Activated naive CD8-positive, alpha-beta T cell treated with anti-CD3 and anti-CD28 coated beads, Interleukin-2, amount 10 ng/mL, durations not matched to agents 7 days and 5 days (primary cell): ENCODE data around the gene IGSF8. TPM values are rescaled to one million over a fixed set of nuclear protein-coding genes. Genes with fewer than 3 reads are reported as not detected.

Experiments used
- ATAC-seq: fragments of 150-1000 bp; cut with Tn5 transposase; one replicate; pipeline ENCODE4 v1.10.0; 2021; ENCODE audit warnings: low read depth, moderate library complexity
- POLR2A ChIA-PET: fragments of 350-600 bp; sonication (Branson Sonifier 250); formaldehyde crosslinking; loops from one replicate; lab custom pipeline; 2021; ENCODE audit warnings: antibody characterized with exemption; lab: Charles Lee
- DNase-seq: peaks from one replicate; pipeline ENCODE4 v3.0.0; 2021
- H3K27ac Mint-ChIP-seq: one replicate; pipeline ENCODE4 v1.8.0; 2022; ENCODE audit warnings: mild to moderate bottlenecking, mixed read lengths
- H3K27me3 Mint-ChIP-seq: one replicate; pipeline ENCODE4 v1.8.0; 2022; ENCODE audit warnings: mild to moderate bottlenecking, moderate library complexity, mixed read lengths
- H3K36me3 Mint-ChIP-seq: one replicate; pipeline ENCODE4 v1.8.0; 2021; ENCODE audit warnings: mild to moderate bottlenecking, mixed read lengths
- H3K4me1 Mint-ChIP-seq: one replicate; pipeline ENCODE4 v1.8.0; 2021; ENCODE audit warnings: mixed read lengths
- H3K4me3 Mint-ChIP-seq: one replicate; pipeline ENCODE4 v1.8.0; 2022; ENCODE audit warnings: mild to moderate bottlenecking, moderate library complexity, mixed read lengths
- H3K9me3 Mint-ChIP-seq: one replicate; pipeline ENCODE4 v1.8.0; 2021; ENCODE audit warnings: mixed read lengths
- total RNA-seq, 2 experiments: library from RNA; stranded (reverse); gene quantifications; one replicate each; pipeline ENCODE4 v1.2.3, GENCODE V29; 2021

The IGSF8 gene
- total RNA-seq, 2 experiments from 2014 or later = 39.8 to 44.6 TPM

DNA sequence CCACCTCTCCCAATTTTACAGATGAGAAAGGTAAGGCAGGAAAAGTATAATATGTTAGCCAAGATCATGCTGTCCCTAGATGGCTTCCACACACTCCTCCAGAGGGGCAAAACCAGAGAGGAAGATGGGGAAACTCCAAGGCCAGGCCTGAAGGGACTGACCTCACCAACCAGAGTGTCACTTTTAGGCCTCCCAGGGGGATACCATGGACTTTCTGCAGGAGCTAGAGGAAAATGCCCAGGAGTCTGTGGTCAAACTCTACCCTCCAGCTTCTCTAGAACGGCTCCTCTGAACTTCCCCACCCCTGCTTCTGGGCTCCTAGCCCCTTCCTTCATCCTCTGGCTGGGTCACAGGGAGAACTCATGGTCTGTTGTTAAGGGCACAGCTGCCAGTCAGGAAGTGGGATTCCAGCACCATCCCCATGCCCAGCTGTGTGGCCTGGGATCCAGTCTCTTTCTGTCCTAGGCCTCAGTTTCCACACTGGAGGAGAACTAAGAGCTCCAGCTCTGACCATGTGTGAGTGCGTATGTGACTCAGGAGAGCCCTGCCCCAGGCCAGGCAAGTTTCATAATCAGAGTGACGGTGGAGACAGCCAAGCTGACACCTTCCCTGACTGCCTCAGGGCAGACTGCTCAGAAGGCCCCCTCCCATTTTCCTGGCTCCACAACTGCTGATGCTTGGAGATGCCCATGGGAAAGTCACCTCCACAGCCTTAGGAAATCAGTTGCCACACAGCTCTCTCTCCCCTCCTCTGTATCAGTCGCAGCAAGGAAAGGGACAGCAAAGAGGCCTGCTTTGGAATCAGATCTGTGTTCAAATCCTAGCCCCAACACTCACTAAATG, 1.9 kb downstream of the IGSF8 start:
- Mint-ChIP-seq H3K27ac (peak overlapping the region; percentile 91), H3K36me3 (peaks cover 2% of the 10 kb centered on the region), H3K4me3 (peak overlapping the region; percentile 92), H3K9me3 (no peaks in the 10 kb centered on the region), H3K27me3 (no peaks in the 10 kb centered on the region), H3K4me1 (peaks cover 38% of the 10 kb centered on the region)
- DNase-seq (no peak), ATAC-seq (no peak)
- POLR2A ChIA-PET = interaction anchor here (1.1 to 1.2 kb wide), 2 partner anchors 173 to 188 kb away, joined by 4 read pairs; partner anchors contain the start of gene PEX19

DNA sequence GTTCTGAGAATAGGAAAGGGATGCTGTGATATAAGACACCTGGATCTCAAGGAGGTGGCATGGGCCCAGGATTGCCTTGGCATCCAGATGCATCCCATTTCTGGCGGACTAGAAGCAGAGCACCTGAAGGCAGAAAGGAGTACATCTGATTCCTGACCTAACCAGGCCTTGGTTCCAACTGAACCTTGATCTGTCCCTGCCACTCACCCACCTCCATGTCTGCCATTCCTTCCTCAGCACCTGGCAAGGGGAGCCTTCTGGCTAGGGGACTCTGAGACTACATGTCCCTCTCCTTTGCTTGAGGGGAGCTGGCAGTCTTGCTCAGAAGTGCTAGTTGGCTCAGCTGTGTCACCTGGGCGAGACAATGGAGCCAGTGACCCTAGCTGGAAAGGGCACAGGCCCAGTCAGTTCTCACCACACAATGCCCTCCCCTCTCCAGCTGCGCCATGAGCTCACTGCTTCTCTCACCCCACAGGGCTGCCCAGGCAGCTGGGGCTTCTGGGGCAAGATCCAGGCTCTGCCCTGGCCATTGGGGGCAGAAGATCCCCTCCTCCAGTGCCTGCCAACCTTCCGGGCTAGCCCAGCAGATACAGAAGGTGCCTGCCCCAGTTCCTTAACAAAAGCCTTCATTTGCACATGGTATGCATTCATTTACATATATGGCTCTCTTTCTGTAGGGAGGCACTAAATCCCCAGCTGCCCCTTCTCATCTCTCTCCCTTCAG, 2.9 kb downstream of the IGSF8 start:
- DNase-seq (no peak), ATAC-seq (no peak)
- POLR2A ChIA-PET = interaction anchor here (1.2 kb wide), 1 partner anchor 172 kb away, joined by 4 read pairs; no protein-coding TSS in a partner anchor
- H3K36me3 Mint-ChIP-seq = peaks cover 2% of the 10 kb centered on the region
- H3K9me3 Mint-ChIP-seq = no peaks in the 10 kb centered on the region
- H3K4me1 Mint-ChIP-seq = peaks cover 31% of the 10 kb centered on the region
- H3K4me3 Mint-ChIP-seq = no peak overlapping the region
- H3K27ac Mint-ChIP-seq = peak overlapping the region; percentile 44
- no peaks in the 10 kb centered on the region for H3K27me3 Mint-ChIP-seq

DNA sequence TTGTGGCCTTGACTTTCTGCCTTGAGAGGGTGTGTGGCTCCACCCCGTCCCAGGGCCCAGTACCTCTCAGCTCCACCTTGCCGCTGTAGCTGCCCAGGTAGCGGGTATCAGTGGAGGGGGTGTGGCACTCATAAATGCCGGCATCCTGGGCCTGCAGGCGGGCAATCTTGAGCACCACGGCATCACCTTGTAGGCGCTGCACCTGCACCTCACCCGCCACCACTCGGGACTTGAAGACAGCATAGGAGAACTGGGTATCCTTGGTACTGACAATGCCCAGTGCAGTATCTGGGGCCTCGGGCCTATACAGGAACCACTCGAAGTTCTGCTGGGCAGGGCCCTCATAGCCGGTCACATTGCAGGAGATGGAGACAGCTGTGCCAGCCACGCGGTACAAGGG, 3.6 kb downstream of the IGSF8 start:
- Mint-ChIP-seq H3K4me3 (no peak overlapping the region), H3K36me3 (peaks cover 2% of the 10 kb centered on the region), H3K4me1 (peaks cover 29% of the 10 kb centered on the region), H3K27me3 (no peaks in the 10 kb centered on the region), H3K9me3 (no peaks in the 10 kb centered on the region), H3K27ac (no peak overlapping the region)
- POLR2A ChIA-PET = no interaction called here
- ATAC-seq (no peak), DNase-seq (no peak)

GRCh38 chr1:160094291-160094625, 4.2 kb downstream of the IGSF8 start:
- peaks cover 23% of the 10 kb centered on the region for H3K4me1 Mint-ChIP-seq

DNA sequence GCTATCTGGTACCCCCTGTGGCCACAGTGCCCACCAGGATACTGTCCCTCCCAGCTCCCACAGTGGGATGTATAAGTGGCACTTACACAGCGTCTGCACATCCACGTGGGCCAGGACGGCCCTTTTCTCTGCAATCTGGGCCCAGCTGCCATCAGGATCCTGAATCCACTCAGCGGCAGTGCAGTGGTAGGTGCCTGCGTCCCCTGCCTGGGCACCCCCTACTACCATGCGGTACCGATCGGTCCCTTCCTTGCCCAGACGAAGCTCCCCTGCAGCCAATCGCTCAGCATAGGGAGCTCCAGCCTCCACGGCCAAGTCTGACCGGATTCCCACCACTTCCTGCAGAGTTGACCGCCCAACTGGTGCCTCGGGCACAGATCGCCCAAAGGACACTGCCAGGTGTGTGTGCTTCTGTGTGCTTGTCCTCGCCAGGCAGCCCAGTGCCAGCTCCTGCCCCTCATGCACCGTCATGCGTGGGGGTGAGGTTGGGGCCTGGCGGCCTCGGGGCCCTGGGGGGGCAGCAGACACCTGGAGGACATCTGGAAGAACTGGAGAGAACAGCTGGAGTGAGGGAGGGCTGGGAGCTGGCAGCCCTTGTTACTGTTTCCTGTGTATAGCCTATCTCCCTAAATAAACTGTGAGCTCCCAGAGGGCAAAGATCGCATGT, 4.7 kb downstream of the IGSF8 start:
- Mint-ChIP-seq H3K27ac (no peak overlapping the region), H3K4me3 (no peak overlapping the region), H3K9me3 (no peaks in the 10 kb centered on the region), H3K27me3 (no peaks in the 10 kb centered on the region), H3K4me1 (peaks cover 22% of the 10 kb centered on the region), H3K36me3 (peaks cover 2% of the 10 kb centered on the region)
- ATAC-seq (no peak), DNase-seq (no peak)
- POLR2A ChIA-PET = no interaction called here

More at GRCh38 chr1:160094291-160094625, 4.2 kb downstream of the IGSF8 start:
- Mint-ChIP-seq H3K36me3 (peaks cover 2% of the 10 kb centered on the region), H3K4me3 (no peak overlapping the region), H3K9me3 (no peaks in the 10 kb centered on the region), H3K27me3 (no peaks in the 10 kb centered on the region), H3K27ac (no peak overlapping the region)
- POLR2A ChIA-PET = no interaction called here
- DNase-seq (no peak), ATAC-seq (no peak)

DNA sequence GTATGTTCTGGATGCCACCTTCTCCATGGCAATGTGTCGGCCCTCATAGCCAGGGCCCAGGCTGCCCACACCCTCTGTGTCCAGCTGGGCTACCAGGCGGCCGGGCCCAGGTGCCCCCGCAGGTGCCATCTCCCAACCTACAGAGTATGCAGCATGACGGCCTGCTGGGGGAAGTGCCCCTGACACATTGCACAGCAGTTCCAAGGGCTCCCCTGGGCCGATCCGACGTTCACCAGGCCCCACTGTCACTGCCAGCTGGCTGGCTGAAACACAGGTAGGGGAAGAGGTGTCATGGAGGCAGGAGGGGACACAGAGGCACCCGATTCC, 5.4 kb downstream of the IGSF8 start:
- H3K36me3 Mint-ChIP-seq = peaks cover 2% of the 10 kb centered on the region
- no peak for ATAC-seq
- POLR2A ChIA-PET = no interaction called here
- DNase-seq = no peak
- H3K4me1 Mint-ChIP-seq = peaks cover 22% of the 10 kb centered on the region
- H3K4me3 Mint-ChIP-seq = no peak overlapping the region
- no peaks in the 10 kb centered on the region for H3K27me3 Mint-ChIP-seq
- no peak overlapping the region for H3K27ac Mint-ChIP-seq
- no peaks in the 10 kb centered on the region for H3K9me3 Mint-ChIP-seq

GRCh38 chr1:160092366-160093068, 5.9 kb downstream of the IGSF8 start:
- no peak for DNase-seq
- no peaks in the 10 kb centered on the region for H3K9me3 Mint-ChIP-seq
- no peaks in the 10 kb centered on the region for H3K27me3 Mint-ChIP-seq
- H3K36me3 Mint-ChIP-seq = peaks cover 4% of the 10 kb centered on the region
- no peak overlapping the region for H3K4me3 Mint-ChIP-seq
- ATAC-seq = no peak
- POLR2A ChIA-PET = no interaction called here
- H3K4me1 Mint-ChIP-seq = peaks cover 19% of the 10 kb centered on the region
- no peak overlapping the region for H3K27ac Mint-ChIP-seq

- no peaks in the 10 kb centered on the region for H3K9me3 Mint-ChIP-seq
- H3K27ac Mint-ChIP-seq = no peak overlapping the region
- DNase-seq (no peak), ATAC-seq (no peak)
- no peaks in the 10 kb centered on the region for H3K27me3 Mint-ChIP-seq
- POLR2A ChIA-PET = no interaction called here
- no peak overlapping the region for H3K4me3 Mint-ChIP-seq
- peaks cover 4% of the 10 kb centered on the region for H3K36me3 Mint-ChIP-seq
- peaks cover 11% of the 10 kb centered on the region for H3K4me1 Mint-ChIP-seq
Measured at GRCh38 chr1:160091666-160092223, 6.7 kb downstream of the IGSF8 start.

DNA sequence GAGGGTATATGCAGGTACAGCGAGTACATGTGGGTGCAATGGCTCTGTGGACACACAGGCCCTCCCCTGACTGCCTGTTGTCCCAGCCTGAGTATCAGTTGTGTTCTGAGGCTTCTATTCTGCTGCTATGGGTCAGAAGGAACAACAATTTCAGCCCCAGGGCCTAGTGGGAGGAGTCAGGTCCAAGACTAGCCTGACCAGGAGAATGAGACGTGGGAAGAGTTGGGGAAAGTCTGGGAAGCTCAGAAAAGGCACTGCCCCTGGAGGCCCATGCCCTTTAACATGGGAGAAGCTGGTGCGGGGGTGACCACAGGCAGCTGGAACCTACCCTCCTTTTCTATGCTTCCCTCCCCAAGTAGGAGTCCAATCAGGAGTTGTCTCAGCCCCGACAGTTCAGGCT, 7.7 kb downstream of the IGSF8 start:
- no peak overlapping the region for H3K4me3 Mint-ChIP-seq
- ATAC-seq = no peak
- peaks cover 5% of the 10 kb centered on the region for H3K36me3 Mint-ChIP-seq

DNA sequence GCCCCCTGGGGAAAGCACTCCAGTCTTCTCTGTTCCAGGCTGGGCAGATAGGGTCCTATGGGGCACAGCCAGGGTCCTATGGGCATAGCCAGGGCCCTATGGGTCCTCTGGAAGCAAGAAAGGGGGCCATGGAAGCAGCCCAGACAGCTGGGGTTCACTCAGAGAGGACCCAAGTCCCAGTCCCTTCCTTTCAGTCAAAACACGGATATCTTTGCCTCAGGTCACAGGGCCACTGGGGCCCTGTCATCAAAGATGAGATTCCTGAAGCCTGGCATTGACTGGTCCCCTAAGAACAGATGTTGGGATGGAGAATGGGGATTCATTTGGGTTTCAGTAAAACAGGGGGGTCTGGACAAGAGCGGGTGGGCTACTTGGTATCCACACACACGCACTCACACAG, 8.5 kb downstream of the IGSF8 start:
- DNase-seq = no peak
- H3K4me3 Mint-ChIP-seq = no peak overlapping the region

More for the DNA sequence above, 7.7 kb downstream of the IGSF8 start:
- Mint-ChIP-seq H3K27me3 (no peaks in the 10 kb centered on the region), H3K9me3 (no peaks in the 10 kb centered on the region), H3K4me1 (peaks cover 7% of the 10 kb centered on the region), H3K27ac (no peak overlapping the region)
- POLR2A ChIA-PET = no interaction called here
- DNase-seq = no peak

GRCh38 chr1:160087118-160087662, 11.2 kb downstream of the IGSF8 start:
- POLR2A ChIA-PET = interaction anchor here (1.3 to 1.4 kb wide), 2 partner anchors 11 to 175 kb away, joined by 4 to 5 read pairs; partner anchors contain the start of genes DCAF8 and IGSF8
- ATAC-seq (no peak), DNase-seq (no peak)
- no peaks in the 10 kb centered on the region for H3K9me3 Mint-ChIP-seq
- H3K4me1 Mint-ChIP-seq = peaks cover 9% of the 10 kb centered on the region
- peaks cover 8% of the 10 kb centered on the region for H3K27me3 Mint-ChIP-seq
- H3K4me3 Mint-ChIP-seq = no peak overlapping the region
- H3K36me3 Mint-ChIP-seq = peaks cover 10% of the 10 kb centered on the region
- H3K27ac Mint-ChIP-seq = no peak overlapping the region

More for the DNA sequence above, 8.5 kb downstream of the IGSF8 start:
- Mint-ChIP-seq H3K4me1 (peaks cover 9% of the 10 kb centered on the region), H3K27me3 (no peaks in the 10 kb centered on the region), H3K36me3 (peaks cover 10% of the 10 kb centered on the region), H3K9me3 (no peaks in the 10 kb centered on the region), H3K27ac (no peak overlapping the region)
- POLR2A ChIA-PET = no interaction called here
- ATAC-seq = no peak

DNA sequence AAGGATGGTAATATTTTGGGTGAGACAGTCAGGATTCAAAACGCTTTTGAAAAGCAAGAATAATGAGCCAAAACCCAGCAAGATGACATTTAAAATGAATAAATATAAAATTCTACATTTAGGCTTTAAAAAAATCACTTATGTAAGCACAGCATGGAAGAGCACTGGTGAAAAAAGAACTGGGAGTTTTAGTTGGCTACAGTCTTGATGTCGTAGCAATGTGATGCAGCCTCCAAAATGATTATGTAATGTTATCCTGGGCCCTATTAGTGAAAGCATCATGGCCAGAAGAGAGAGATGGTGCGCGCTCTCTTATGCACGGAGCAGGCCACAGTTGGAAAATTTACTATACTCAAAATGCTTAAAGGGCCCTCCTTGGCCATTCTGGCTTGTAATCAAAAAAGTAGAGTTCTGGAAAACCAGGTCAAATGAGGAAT, 11.9 kb downstream of the IGSF8 start:
- DNase-seq = no peak
- peaks cover 13% of the 10 kb centered on the region for H3K27me3 Mint-ChIP-seq
- H3K27ac Mint-ChIP-seq = no peak overlapping the region
- POLR2A ChIA-PET = interaction anchor here (1.4 kb wide), 1 partner anchor 176 kb away, joined by 5 read pairs; the partner anchor contains the start of gene DCAF8
- no peak overlapping the region for H3K4me3 Mint-ChIP-seq
- H3K4me1 Mint-ChIP-seq = peaks cover 9% of the 10 kb centered on the region
- no peaks in the 10 kb centered on the region for H3K9me3 Mint-ChIP-seq
- ATAC-seq = no peak
- peaks cover 8% of the 10 kb centered on the region for H3K36me3 Mint-ChIP-seq
